Left renal pelvis (tissue), 4 donors: ENCODE results near the gene AMBRA1. TPM values are rescaled to one million over a fixed set of nuclear protein-coding genes. Genes with fewer than 3 reads are reported as not detected.
"Not testable (repeated sequence)": the region's sequence is repeated elsewhere in the genome, so short reads cannot be mapped to it uniquely, and the experiment has no call there.

Experiments
- DNase-seq, 4 donors: peaks; one replicate each; pipeline ENCODE4 v3.0.0-alpha.2; 2013; ENCODE audit warnings: low read depth in 4 of 4, low spot score in 3 of 4
- polyA plus RNA-seq, 4 donors: library from polyadenylated mRNA; unstranded; fragments of 120-200 nt; gene quantifications; one replicate each; pipeline ENCODE4 v1.2.1, GENCODE V29; 2013; ENCODE audit not compliant: insufficient read length in 4 of 4

AMBRA1 gene
- polyA plus RNA-seq, 4 donors, result 18.8 to 25.8 (median 24.7) TPM

DNA sequence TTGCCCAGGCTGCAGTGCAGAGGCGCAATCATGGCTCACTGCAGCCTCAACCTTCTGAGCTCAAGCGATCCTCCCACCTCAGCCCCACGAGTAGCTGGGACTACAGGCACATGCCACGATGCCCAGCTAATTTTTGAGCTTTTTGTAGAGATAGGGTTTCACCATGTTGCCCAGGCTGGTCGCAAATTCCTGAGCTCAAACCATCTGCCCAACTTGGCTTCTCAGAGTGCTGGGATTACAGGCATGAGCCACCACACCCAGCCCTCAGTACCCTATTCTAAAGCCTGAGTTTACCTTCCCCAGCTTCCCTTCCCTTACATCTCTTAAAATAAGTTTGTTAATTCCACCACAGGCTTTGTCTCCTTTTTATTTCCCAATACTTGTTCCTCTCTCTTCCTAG is 59.1 kb downstream of the AMBRA1 start:
- DNase-seq, result no peak

DNA sequence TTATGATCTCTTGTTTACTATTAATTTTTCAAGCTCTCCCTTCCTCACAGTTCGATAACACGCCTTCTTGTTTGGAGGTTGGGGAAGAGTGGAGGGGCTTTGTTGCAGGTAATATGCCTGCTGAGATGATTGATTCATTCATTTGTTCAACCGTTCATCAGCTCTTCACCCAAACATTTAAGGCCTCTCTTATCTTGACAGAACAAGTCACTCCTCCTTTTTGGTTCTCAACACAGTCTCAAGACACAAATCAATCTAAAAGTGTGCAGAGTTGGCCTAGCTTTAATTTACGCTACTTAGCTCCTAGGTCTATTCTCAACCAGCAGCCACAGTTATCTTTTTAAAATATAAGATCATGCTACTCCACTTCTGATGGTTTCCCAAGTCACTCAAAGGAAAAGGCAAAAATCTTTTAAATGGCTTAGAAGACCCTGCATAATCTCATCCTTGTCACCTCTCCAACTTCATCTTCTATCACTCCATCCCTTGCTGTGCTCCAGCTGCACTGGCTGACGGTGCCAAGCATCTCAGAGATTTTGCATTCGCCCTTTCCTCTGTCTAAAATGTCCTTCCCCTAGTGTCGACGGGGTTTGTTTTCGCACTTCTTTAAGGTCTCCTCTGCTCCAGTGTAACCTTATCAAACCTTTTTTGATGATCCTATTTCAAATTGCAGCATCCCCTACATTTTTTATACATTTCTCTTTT is 60.3 kb downstream of the AMBRA1 start:
- DNase-seq, result no peak

DNA sequence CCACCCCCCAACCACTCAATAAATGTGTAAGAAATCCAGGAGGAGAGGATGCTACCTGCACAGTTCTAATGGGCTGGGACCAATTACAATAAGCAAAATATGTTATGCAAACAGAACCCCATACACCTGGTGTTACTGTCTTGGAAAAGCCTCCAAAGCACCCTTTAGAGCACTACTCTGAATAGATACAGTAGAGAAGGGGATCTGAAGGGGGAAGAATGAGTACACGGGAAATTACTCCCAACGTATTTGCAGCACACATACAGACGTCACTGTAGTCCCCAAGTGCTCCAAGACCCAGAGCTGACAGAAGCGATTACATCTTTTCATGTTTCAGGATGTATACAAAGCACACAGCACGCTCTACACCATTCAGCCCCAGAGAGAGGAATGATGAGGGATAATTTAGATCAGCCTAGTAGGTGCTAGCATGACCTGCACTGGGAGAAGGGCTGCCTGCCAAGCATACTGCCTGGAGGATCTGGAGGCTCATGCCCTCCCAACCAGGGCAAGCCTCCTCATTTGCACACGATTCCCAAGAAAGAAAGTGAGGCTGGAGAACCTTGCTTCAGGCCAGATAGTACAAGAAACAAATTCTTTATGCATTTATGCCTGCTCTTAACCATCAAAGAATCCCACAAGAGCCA is 63.8 kb downstream of the AMBRA1 start:
- no peak for DNase-seq

DNA sequence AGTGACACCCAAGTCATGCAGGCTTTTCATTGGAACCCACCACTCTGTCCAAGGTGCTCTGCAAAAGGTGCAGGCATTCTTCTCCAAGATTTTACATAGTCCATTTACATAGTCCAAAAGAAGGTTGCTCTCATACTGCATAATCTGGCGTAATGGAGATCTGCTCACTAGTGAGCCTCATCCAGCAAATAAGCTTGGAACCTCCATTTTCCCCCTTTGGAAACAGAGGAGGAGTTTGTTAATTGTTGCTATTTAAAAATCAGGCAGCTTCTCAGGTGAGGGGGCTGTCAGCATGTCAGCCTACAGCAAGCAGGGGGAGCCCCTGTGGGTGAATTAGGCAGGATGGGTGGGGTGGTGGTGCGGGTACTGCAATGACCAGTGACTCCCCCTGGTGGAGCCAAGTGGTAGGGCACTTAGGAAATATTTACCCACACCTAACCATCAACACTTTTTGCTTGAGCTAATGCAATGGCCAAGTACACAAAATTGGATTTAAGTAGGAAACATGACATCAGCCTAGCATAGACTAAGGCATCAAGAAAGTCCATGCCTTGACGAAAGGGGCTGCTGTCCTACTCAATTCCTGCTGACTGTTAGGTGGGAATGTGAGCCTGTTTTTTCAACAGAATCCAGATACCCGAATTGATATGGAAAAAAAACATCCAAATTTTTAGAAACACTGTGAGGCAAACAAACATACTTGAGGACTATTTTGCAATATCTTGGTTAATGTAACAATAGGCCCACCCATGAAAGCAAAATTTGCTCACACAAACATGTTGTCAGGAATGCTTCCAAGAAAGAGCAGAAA is 64.5 kb downstream of the AMBRA1 start:
- no peak for DNase-seq

DNA sequence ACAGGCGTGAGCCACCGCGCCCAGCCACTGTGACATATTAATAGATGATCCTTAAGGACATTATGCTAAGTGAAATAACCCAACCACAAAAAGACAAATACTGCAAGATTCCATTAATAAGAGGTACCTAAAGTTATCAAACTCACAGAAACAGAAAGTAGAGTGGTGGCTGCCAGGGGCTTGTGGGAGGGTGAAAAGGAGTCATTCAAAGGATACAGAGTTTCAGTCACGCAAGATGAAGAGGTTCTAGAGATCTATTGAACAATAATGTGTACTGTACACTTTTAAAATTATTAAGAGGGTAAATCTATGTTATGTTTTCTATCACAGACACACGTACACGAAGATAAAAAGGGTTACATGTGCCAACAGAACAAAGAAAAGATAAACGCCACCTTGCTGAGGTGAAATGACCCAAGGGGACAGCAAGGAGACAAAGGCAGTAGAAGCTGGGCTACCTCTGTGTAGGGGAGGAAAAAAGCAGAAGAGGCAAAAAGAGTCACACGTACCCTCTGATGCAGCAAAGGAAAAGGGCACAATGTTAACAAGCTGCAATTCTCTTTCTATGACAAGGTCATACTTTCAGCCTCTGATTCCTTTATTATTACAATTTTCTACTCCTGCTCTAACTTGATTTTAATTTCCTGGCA is 65.3 kb downstream of the AMBRA1 start:
- DNase-seq, result no peak

DNA sequence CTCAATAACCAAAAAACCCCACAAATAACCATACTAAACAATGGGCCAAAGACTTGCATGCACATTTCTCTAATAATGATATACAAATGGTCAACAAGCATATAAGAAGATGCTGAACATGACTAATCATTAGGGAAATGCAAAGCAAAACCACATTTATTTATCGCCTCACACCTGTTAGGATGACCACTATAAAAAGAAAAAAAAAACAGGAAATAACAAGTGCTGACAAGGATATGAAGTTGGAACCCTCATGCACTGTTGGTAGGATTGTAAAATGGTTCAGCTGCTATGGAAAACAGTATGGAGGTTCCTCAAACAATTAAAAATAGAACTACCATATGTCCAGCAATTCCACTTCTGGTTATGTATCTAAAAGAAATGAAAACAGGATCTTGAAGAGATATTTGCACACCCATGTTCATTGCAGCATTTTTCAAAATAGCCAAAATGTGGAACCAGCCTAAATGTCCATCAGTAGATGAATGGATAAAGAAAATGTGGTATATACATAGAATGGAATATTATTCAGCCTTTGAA is 66.2 kb downstream of the AMBRA1 start:
- DNase-seq, result no peak

DNA sequence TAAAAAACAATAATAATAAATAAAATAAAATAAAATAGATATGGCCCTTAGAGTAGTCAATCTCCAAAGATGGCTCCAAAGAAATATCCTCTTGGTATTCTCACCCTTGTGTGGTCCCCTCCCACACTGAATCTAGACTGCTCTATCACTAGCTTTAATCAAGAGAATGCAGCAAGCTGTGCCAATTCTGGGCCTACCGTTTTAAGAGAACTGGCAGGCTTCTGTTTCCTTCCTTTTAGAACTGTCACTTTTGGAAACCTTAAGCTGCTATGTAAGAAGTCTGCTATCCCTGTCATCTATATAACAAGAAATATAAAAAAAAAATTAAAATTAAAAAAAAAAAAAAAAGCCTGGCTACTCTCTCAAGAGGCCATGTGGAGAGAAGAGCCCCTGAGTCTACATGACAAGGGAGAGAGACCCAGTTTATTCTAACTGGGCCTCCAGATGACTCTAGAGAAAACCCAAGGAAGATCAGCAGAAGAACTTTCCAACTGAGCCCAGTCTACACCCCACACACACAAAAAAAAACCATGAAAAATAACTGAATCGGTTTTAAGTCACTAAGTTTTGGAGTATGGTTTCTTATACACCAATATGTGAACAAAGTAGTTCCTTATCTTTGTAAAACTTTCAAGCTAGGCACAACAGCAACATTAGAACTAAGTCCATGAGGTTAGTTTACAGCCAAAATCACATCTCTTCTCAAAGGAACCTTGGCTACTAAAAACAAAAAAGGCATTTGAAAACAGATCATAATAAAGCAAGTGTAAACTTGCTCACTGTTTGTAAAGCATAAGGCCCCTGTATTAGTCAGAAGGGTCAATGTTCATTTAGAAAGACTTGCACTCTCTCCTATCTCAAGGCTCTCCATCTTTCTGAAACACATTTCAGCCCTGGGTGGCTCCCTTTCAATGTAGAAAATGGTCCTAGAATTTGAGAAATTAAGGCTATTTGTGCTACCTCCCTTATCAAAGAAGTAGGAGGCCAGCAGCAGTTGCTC is 67.3 kb downstream of the AMBRA1 start:
- no peak for DNase-seq

DNA sequence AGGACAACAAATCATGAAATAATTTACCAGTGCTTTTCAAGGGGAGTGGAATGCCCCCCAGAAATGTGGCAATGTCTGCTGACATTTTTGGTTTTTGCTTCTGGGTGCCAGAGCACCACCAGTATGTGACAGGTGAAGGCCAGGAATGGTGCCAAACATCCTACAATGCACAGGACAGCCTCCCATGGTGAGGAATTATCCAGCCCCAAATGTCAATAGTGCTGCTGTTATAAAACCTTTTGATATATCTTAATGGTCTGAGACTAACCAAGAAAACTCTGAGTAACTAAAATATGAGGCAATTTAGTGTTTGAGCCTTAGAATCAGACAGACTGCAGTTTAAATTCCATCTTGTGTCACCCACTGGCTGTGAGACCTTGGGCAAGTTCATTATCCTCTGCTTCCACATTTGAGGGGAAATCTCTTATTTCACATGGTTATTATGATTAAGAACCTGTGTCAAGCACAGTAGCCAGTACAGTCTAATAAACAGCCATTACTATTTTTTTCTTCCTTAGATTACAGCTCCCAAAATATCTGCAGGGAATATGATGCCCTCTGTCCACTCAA is 69.5 kb downstream of the AMBRA1 start:
- no peak for DNase-seq

DNA sequence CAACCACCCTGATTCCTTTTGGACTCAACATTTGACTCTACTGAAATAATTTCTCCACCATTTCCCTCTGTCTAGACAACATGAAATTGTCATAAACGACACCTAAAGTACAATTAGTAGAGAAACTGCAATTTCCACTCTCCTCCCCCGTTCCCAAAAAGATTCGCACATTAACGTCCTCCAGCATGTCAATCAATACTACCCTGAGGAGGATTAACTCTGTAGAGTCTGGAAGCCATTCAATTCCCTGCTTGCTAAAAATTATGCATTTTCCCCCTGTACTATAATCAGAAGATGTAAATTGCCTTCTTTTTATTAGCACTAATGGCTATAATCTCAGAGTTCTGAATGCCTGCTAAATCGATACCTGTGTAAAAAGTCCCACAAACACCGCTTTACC is 70.5 kb downstream of the AMBRA1 start:
- DNase-seq, result no peak

DNA sequence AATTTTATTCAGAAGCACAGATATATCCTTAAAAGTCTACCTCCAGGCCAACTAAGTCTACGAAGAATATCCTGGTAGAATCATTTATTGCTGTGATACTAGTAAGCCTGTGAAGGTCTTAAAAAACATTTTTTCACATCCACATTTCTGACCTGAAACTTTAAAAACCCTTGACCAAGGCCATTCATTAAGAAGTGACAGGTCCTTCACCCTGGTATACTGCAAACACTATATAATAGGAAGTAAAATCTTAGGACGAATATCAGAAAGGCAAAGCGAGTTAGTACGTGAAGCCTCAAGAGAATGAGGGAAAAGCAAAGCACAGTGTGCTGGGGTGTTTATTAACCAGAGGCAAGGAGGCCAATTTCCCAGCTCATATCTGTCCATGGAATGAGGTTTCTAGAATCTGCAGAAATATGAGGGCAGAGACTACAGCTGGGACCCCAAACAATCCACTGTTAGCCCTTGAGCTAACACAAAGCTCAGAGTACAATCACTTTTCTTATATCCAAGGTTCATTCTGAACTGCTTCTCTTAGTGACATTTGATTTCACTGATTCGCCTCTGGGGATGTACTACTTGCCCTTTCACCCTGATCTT is 71.0 kb downstream of the AMBRA1 start:
- no peak for DNase-seq

DNA sequence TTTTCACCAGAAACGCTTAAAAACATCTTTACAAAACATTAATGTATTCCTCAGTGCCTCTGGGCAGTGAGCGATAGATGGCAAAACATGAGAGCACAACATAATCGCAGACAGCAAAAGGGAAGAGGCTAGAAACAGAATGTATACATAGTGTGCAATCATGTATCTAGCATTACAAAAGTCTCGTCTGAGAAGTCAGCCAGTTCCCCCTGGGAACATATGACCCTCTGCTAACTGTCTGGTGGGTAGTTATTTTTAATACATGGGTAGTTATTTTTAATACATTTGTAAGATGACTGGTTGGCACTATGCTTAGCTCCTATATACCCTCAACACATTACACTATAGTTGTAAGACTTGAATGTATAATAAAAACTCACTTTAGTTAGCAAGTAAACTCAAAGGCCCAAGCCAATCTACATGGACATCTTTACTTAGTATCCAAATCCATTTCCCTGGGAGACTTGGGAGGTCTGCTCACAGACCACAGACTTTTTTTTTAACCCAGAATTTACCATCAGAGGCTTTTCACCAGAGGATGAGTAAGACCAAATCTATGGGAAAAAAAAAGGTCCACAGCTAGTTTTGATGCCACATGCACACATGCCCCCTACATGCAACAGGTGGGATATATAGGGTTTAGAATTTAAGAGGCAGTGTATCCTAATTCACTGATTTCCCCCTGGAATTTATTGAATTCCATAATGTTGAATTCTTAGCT is 71.7 kb downstream of the AMBRA1 start:
- DNase-seq, result no peak

DNA sequence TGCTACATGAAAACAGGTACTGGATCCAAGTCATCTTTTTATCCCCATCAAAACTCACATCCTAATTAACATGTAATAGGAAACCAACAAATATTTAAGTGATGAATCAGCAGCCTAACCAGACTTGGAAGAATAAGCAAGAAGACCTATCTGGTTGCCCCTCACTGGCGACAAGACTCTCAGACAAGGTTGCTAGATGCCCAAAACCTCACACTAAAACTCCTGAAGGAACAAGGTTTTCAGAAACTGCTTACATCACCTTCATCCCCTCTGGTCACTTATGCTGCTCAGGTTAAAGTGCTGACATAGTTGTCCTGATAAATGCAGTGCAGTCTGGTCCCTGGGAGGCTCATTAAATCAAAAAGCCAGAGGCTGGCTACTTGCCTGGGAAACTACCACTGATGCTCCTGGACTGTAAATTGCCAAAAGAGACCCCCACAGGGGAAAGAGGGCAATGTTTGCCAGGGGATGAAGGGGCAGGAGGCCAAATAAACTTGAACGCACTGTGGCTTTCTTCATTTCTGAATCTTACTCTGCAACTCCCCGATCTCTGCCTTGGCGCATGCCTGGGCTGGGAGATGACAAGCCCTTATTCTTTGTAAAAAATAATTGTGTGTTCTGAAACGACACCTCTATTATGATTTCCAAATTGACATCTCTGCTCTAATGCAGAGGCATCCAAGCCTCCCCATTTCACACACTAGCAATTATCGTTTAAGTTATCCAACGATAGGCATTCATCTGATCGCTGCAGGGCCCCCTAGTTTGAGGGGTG is 72.7 kb downstream of the AMBRA1 start:
- no peak for DNase-seq

DNA sequence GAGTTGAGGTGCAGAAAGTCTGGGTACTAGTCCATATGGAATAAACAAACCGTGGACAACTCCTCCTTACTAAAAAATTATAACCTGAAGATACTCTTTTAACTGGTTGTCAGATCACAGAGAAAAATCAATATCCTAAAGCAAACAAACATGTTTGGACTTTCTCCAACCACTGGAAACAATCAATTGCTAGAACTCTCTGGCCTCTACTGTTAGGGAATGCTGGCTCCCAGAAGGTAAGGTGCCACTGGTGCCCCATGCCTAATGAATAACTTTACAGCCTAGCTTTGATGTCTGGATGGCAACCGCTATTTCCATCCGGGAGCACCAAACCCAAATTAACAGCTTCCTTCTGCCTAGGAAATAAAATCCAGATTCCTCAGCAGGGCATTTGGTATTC is 74.5 kb downstream of the AMBRA1 start:
- no peak for DNase-seq

DNA sequence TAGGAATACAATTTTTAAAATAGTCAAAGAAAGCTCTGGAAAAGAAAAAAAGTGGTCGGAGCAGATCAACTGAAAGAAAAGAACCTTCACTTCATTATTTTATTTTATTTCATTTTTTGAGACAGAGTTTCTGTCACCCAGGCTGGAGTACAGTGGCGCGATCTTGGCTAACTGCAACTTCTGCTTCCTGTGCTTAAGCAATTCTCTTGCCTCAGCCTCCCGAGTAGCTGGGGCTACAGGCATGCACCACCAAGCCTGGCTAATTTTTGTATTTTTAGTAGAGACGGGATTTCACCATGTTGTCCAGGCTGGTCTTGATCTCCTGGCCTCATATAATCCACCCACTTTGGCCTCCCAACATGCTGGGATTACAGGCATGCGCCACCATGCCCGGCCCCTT is 74.9 kb downstream of the AMBRA1 start:
- not testable (repeated sequence) for DNase-seq

DNA sequence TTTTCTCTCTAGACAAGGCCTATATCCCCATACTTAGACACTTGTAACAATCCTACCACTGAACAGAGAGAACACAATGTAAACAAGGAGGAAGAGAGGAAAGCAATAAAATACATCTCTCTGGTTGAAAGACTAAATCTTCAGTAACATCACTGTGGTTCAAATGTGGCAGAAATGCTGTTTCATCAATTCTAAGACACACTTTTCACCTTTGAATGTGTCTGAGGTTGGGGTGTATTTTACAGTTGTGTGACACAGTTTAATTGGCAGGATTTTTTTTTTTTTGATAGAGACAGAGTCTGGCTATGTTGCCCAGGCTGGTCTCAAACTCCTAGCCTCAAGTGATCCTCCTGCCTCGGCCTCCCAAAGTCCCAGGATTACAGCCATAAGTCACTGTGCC is 79.5 kb downstream of the AMBRA1 start:
- no peak for DNase-seq

DNA sequence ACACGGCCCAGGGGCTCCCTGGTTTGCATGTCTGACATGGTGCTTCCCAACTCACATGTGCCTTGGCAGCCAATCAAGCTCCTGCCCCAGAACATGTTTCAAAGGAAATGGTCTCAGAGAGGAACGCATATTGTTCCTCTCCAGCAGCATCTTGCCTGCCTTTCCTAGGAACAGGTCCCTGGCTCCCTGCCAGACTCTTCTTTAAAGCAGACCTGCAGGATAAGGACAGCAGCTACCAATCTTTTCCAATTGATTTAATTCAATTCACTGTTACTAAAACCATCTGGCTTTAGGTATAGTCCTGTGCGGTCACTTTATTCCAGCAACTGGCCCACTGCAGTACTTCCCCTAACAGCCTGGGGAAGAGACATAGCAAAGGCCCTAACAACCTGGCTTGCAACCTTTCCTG is 79.9 kb downstream of the AMBRA1 start:
- no peak for DNase-seq

DNA sequence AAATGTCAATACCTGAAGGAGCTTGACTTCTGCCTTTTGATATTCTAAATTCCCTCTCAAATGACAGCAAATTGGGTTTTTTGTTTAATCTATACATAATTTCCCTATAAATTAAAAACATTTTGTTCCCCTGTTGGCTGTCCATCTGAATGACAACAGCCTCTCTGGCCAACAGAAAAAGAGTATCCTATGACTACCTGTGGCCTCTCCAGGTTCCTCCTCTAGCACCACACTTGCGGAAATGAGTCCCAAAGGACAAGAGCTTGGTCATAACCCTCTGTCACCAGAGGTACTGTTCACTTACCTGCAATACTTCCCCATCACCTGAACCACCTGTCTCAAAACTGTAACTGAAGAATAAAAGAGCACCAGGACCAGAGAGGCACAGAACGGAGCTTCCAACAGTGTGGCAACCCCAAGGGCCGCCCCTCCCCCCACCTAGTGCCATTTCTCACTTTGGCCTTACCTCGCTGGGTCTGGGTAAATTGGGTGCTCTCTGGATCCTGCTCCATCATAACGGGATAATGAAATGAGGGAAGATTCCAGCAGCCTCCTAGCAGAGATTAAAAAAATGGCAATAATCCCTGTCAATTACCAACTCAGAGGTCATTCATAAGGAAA is 81.5 kb downstream of the AMBRA1 start:
- DNase-seq, result no peak
